SKM-1 (cell line): ENCODE measurements around the gene SMOC2.

ENCODE experiments used
- DNase-seq: peaks from one replicate; lab custom pipeline; 2025; ENCODE audit not compliant: unreplicated experiment; lab: John Stamatoyannopoulos, UW

SMOC2 gene

DNA sequence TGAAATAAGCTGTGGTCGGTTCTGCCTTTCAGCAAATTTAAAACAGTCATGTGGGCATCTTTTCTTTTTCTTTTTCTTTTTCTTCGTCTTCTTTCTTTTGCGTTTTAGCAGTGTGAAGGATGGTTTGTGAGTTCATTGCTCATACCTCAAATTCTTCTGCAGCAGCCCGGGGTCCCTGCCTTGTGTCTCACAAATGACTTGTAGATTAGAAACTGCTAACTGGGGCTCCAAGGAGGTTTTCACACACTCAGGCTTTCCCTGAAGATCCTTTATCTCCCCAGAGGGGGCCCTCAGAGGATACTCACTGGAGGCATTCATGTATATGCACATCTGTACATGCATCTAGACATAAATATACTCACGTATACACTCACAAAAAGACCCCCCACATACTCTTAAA is 1.7 kb downstream of the SMOC2 start:
- DNase-seq: no peak

DNA sequence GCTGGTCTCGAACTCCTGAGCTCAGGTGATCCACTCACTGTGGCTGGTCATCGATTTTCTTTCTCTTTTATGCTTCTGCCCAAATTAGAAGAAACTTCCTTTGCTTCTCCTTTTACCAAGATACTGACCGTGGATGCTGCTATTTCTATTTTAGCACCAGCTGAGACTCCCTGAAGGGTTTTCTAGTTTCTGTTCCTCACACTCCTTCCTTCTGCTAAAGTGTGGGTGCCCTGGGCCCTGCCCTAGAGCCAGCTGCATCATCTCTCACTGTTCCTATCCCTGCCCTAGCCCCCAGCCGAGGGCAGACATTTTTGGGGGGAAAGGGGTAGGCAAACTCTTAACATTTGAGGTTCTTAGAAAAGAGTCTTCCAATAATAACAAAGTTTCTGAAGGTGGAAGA is 6.3 kb downstream of the SMOC2 start:
- no peak for DNase-seq

DNA sequence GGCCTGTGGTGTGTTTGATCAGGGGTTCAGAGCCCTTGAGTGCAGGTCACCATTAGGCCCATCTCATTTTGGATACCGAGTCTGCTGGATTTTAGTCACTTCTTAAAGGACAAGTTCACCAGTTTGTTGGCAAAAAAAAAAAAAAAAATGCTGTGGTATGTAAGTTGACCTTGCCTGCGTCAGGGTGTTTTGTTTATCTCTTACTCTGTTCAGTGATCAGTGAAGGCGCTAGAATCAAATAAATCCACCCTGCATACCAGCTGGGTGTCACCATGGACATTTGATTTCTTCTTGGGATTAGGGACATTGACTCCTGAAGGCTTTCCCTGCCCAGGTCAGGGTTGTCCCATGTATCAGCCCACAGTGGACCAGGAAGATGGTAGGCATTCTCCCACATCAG is 6.7 kb downstream of the SMOC2 start:
- DNase-seq: no peak

DNA sequence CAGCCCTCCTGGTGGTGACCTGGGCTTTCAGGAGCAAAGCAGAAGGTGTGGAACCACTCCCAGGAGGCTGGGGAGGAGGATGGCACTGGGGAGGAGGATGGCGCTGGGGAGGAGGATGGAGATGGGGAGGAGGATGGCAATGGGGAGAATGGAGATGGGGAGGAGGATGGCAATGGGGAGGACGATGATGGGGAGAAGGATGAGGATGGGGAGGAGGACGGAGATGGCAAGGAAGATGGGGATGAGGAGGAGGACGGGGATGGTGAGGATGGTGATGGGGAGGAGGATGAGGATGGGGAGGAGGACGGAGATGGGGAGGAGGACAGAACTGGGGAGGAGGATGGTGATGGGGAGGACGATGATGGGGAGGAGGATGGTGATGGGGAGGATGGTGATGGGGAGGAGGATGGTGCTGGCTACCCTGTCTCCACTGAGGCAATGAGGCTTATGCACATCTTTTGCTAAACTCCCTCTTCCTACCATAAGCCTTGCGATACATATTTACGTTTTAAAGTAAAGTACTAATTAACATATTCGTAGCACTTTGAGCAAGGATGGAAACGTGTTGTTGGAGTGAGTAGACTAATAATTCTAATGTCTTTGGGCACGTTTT is 7.4 kb downstream of the SMOC2 start:
- no peak for DNase-seq

DNA sequence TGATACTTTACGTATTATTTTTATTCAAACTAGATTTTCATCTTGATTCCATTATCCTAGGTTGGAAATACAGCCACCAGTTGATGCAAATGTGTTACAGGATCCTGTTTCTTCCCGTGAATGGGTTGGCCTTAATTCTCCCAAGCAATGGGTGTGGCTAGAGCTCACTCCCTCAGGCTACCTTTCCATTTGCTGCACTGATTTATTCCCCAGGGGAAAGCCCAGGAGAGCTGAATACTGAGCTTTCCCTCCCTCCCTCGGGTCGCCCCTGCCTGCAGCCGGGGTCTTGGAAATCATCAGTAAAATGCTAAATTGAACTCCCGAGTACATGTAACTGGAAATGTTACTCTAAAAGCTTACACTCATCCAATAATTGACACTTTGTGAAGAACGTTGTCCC is 9.9 kb downstream of the SMOC2 start:
- DNase-seq: no peak

DNA sequence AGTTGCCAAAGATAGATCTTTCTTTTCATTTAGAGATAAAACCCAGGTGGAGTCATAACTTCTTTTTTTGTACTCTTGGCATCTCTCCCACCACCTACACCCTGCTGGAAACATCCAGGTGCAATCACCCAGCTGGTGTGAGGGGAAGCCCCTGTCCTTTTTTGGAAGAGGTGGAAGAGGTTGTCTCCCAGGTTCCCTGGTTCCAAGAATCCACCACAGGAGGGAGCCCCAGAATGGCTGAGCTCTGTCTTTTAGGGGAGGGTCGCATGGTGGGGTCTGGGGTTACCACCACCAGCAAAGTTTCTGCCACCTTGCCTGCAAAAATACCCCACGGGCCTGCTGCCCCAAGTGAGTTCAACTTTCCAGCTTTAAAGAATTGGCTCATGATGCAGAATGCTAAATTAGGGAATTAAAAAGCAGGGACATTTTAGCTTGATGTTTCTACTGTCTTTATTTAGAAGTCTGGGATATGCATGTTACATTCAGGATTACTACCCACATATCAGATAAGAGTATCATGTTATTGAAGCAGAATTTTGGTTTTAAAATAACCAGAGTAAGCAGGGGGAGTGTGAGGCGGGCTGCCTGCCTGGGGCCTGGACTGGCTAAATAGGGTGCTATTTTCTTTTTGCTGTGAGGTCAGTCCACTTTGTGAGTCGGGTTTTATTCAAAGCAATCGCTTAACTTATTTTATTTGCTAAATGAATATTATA is 11.0 kb downstream of the SMOC2 start:
- no peak for DNase-seq

DNA sequence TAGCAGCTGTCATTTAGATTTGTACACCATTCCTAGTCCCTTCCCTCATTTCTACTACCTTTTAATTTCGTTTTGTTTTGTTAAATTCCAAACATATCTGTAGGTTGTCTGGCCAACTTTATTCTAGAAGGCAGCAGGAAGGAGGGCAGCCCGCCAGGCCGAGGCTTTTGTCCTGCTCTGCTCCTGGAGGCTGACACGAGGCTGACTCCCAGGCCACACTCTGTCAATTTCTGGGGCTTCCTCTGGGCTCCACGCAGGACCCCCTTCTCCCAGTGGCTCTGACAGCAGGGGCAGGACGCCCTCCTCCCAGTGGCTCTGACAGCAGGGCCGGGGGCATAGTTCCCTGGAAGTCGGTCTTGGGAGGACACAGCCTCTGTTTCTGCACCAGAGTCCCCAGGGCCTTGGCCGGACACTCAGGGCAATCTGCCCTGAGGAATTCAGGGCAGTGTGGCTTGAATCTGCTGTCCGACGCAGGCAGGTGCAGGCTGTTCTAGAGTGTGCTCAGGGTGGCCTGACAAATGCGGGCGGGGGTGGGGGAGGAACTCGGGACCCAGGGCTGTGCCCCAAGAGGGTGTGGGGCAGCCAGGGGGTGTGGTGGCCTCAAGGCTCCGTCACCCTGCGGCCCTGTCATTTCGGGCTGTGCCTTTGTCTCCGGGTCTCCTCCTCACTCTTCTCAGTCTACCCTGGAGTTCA is 11.8 kb downstream of the SMOC2 start:
- DNase-seq: no peak

DNA sequence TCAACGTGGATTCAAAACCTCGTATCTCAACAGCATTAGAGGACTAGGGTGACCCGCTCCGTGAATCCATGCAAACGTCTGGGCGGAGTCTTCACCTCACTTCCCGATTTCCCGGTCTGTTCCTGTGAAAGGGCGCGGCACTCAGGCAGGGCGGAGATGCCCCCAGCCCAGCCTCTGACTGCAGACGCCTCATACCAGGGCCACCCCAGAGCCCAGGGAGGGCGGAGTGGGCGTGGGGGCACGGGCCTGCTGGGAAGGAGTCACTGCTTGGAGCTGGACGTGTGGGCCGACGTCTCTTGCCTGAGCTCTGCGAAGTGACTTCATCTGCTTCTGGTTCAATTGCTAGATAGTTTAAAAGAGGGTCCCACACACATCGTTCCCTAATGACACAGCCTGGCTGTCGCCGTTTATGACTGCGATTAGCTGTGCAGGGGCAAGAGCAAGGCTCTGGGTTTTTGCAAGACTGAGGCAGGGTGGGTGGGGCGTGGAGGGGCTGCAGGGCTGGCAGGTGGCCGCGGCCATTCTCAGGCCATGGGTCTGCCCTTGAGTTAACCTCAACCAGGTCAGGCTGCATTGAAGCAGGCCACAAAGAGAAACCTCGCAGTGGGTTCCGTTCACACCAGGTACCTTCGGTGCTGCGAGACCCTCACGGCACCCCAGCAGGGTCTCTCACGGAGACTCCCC is 15.0 kb downstream of the SMOC2 start:
- DNase-seq: no peak

DNA sequence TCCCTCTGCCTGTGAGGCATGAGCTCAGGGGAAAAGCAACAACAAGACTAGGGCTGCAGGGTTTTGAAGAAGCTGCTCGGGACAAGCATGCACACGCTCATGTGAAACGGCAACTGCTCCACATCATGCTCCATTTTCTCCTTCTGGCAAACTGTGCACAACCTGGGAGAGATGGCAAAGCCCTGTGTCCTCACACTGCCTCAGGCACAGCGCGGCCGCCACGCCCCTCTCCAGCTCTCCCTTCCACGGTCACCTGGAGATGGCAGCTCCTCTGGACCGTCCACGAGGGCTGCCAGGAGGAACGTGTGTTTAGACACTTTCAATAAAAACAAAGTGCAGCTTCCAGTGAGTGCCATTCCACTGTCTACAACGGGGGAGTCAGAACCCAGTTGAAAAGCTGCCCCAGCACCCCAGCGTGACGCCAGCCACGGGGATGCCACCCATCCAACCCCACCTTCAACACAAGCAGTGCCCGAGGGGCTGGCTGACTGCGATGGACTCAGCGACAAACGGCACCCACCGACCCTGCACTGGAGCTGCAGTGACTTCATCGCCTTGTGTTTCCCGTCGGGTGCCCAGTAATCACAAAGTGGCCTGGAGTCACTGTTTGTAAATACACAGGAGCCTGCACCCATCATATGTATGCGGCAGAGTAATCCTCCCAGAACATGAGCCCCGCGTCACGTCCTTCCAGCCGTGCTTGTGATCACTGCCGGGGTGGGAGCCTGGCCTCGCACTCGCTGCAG is 16.1 kb downstream of the SMOC2 start:
- no peak for DNase-seq

DNA sequence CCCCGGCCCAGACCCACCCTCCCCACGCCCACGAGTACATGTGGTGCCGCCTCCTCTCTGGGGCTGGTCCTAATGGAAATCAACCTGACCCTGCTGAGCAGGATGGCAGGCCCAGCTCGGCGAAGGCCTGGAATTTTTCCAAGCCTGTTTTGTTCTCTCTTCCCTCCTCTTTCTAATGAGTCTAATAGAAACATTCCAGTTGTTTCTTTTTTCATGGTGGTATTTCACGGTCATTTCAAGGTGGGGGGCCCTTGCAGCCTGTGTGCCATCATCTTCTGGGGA is 16.6 kb downstream of the SMOC2 start:
- DNase-seq: no peak

DNA sequence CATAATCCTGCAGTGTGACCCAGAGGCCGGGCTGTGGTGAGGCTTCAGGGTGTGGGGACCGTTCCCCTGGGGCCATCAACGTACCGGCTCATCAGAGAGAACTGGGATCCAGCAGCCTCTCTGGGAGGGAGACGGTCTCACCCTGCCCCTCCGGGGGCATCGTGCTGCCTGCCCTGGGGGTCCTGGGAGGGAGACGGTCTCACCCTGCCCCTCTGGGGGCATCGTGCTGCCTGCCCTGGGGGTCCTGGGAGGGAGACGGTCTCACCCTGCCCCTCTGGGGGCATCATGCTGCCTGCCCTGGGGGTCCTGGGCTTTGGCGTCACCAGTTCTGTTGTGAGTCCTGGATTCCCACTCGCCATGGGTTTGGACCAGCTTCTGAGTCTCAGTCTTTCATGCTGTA is 17.1 kb downstream of the SMOC2 start:
- no peak for DNase-seq

DNA sequence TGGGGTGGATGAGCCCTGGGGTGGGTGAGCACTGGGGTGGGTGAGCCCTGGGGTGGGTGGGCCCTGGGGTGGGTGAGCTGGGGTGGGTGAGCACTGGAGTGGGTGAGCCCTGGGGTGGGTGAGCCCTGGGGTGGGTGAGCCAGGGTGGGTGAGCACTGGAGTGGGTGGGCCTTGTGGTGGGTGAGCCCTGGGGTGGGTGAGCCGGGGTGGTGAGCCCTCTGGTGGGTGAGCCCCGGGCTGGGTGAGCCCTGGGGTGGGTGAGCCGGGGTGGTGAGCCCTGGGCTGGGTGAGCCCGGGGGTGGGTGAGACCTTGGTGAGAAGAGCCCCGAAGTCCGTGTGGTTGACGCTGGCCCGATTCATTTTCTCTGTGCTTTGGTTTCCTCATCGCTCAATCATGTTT is 18.6 kb downstream of the SMOC2 start:
- no peak for DNase-seq

DNA sequence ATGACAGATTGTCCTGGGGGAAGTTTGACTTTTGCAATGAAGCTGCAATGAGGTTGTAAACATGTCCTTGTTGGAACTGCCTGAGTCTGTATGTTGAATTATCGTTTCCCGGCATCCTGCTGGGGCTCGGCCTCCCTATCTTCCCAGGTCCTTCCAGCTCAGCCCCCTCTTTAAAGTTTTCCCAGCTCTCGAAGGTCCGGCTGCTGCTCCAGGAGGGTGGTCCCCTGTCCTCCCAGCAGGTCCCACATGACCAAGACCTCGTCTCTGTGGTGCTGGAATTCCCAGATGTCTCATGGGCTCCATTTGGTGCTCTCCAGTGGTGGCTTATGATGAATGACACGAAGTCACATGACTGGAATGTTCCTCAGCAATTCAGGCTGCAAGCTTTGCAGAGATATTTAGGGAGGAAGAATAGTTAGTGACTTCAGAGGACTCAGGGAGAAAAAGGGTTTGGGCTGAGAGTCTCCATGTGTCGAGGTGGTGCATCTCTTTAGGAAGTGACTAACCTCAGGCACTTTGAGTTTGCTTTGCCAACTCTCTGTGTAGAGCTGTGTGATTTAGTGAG is 21.4 kb downstream of the SMOC2 start:
- no peak for DNase-seq

DNA sequence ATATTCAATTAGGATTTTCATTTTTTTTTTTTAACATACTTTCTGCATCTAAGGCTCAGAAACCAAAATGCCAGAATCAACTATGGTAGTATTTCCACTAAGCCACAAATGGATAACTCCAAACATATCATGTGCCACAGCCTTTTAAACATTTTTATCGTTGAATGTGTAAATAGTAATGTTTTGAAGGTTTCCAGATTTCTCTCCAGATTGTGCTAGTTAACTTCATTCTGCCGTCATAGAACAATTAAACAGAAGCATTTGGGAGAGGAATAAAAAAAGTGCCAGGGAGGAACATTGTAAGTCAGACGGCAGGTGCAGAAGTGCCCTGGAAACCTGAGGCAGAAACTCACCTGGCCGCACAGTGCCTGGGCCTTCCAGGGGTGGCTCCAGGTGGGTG is 23.6 kb downstream of the SMOC2 start:
- DNase-seq: no peak

DNA sequence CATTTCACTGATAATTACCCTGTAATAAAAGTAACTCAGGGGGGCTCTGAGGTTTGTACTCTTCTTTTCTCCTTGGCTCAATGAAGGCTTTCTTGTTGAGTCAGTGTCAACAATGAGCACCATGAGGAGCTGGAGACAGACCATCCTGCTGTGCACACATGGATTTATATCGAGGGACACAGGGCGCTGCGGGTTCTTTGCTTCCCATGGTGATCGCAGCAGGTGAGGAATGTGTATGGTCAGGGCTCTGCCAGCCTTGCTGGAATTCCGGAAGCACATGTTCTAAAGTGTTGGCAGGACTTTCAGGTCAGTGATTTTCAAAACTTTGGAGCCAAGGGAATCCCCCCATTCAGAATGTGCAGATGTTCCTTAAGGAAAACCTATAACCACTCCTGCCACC is 27.1 kb downstream of the SMOC2 start:
- DNase-seq: no peak

DNA sequence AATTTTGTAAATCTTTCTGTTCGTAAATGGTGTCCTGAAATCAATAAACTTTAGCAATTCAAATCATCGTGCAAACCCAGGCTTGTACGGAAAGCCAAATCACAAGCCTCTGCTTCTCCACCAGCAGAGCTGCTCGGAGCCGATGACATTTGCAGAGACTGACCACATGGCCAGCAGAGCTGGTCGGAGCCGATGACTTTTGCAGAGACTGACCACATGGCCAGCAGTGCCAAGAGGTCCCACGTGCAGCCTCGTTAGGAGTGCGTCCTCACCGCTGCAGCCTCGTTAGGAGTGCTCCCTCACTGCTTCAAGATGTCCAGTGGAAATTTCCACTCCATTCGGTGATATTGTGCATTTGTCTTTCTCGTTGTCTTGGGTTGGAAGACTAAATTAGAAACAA is 28.5 kb downstream of the SMOC2 start:
- no peak for DNase-seq

DNA sequence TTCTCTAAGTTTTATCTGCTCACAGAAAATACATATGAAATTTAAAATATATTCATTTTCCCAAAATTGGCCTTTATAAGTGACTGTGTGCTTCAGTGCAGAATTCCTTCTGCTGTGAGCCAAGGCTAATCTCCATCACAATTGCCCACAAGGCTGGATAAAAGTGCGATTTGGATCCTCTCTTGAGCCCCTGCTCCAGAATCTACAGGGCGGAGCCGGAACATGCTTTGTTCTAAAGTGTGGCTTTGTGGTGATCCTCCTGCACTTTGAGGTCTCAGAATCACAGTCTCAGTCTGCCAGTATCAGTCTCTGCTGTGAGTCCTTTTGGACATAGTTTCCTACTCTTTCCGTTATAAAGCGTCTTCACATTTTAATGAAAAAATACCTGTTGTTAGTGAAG is 28.9 kb downstream of the SMOC2 start:
- no peak for DNase-seq

DNA sequence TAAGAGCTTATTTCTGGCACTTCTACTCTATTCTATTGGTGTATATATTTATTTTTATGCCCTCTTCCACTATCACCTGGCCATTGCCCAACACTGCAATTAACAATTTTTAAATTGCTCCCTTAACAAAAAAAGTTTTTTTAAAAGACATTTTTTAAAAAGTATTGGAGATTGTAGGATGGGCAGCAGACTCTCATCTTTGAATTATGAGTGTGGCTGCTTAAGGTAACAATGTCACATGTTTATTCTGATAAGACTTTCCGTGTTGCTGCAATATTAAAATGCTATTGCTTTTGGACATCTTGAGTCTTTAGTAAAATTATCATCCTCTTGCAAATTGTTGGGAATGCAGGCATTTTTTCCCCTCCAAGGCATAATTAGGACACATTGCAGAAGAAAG is 31.4 kb downstream of the SMOC2 start:
- DNase-seq: no peak

DNA sequence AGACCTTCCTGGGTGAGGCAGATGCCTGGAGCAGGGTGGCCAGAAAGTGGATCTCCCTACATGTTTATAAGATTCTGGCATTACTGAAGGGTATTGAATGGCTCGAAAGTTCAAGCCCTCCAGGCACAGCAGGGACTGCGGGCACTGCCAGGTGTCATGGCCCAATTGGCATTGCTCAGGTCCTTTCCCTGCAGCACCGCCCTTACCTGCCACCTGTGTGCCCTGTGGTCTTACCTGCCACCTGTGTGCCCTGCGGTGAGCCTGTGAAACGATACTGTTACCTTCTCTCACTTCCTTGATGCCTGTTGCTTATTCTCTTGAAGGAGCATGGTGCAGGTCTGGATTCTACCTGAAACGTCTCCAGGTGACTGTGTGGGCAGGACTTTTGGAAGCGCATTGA is 32.2 kb downstream of the SMOC2 start:
- no peak for DNase-seq

DNA sequence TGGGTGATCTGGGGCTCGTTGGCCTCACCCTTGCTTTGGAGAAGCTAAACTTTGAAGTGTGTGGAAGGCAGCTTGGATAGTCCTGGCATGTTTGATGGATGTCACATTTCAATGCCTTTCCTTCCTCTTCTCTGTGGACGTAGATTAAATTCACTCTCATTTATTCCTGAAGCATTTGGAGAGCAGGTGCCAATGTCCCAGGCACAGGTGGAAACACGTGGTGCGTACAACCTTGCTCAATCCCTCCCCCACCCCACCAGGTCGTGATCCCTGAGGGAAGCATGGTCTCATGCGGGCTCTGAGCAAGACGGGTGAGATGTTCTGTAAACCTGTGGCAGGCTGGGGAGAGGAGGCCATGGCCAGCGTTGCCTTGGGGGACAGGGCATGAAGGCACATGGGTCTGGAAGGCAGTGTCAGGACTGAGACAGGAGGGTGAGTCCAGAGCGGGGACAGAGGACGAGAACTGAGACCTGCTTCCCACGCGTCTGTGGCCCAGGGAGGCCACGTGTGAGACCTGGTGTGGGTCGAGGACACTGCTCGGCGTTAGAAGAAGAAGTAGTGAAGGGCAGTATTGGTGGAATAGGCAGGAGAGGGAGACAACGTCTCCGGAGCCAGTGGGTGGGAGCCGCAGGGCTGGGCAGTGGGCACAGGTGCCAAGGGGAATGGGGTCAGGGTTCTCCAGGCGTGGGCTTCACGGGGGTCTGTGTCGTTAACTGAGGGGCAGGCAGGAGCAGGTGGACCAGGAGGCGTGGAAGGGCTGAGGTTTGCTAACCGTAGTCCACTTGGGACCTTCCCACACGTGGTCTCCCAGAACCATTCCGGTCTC is 34.4 kb downstream of the SMOC2 start:
- no peak for DNase-seq
